IMR-90 (cell line): Measurements from ENCODE around the gene POLR1D. TPM values are rescaled to one million over a fixed set of nuclear protein-coding genes. Genes with fewer than 3 reads are reported as not detected.

Source experiments
- ATAC-seq: fragments of 200-7000 bp; cut with Tn5 transposase; 2 replicates; pipeline ENCODE4 v1.9.1; 2020; ENCODE audit warnings: low read depth, mild to moderate bottlenecking, moderate library complexity
- BruUV-seq: library from RNA; stranded (reverse); fragments of 400-500 nt; replicated peaks from 2 replicates; lab custom pipeline; 2021; lab: Mats Ljungman, UMichigan
- CTCF ChIA-PET: fragments of 300-600 bp; formaldehyde crosslinking; extraction: SDS; loops from one replicate; lab custom pipeline; 2021; ENCODE audit warnings: antibody characterized with exemption; lab: Yijun Ruan, JAX
- POLR2A ChIA-PET: fragments of 300-600 bp; sonication (Branson Sonifier 250); formaldehyde crosslinking; loops from one replicate; lab custom pipeline; 2022; ENCODE audit warnings: antibody characterized with exemption; ENCODE audit not compliant: unreplicated experiment; lab: Charles Lee
- DNase-seq: peaks from one replicate; pipeline ENCODE4 v3.0.0; 2013
- H2AFZ ChIP-seq: replicated peaks from 2 replicates; pipeline ENCODE3; 2013; ENCODE audit warnings: low read length, mild to moderate bottlenecking; ENCODE audit not compliant: poor library complexity
- H2AK5ac ChIP-seq: 2 replicates; pipeline ENCODE4 v1.6.1; 2013; ENCODE audit warnings: low read depth, low read length, inconsistent platforms
- H2AK9ac ChIP-seq: replicated peaks from 2 replicates; pipeline ENCODE3; 2013; ENCODE audit warnings: mild to moderate bottlenecking, low read depth, low read length, moderate library complexity; ENCODE audit not compliant: poor library complexity
- H2BK120ac ChIP-seq: 2 replicates; pipeline ENCODE4 v1.6.1; 2013; ENCODE audit warnings: low read depth, low read length, inconsistent platforms
- H2BK15ac ChIP-seq: 3 replicates; pipeline ENCODE4 v1.6.1; 2013; ENCODE audit warnings: low read depth, low read length, inconsistent platforms
- H2BK20ac ChIP-seq: 2 replicates; pipeline ENCODE4 v1.6.1; 2013; ENCODE audit warnings: low read depth, mild to moderate bottlenecking, inconsistent platforms, low read length, moderate library complexity
- H2BK5ac ChIP-seq: 2 replicates; pipeline ENCODE4 v1.6.1; 2013; ENCODE audit warnings: mild to moderate bottlenecking, low read depth, low read length, inconsistent platforms; ENCODE audit not compliant: poor library complexity, severe bottlenecking
- H3K14ac ChIP-seq: replicated peaks from 2 replicates; pipeline ENCODE4 v1.6.1; 2013; ENCODE audit warnings: low read depth, low read length, inconsistent platforms
- H3K18ac ChIP-seq: 2 replicates; pipeline ENCODE4 v1.6.1; 2013; ENCODE audit warnings: low read depth, low read length, control low read depth
- H3K23ac ChIP-seq: 2 replicates; pipeline ENCODE4 v1.6.1; 2013; ENCODE audit warnings: low read depth, low read length, inconsistent platforms
- H3K27ac ChIP-seq: 2 replicates; pipeline ENCODE4 v1.5.1; 2013; ENCODE audit warnings: mild to moderate bottlenecking, control low read depth, low read length; ENCODE audit not compliant: insufficient read depth
- H3K27me3 ChIP-seq: 2 replicates; pipeline ENCODE4 v1.6.1; 2013; ENCODE audit warnings: low read length; ENCODE audit not compliant: control insufficient read depth, insufficient read depth
- H3K36me3 ChIP-seq: 2 replicates; pipeline ENCODE4 v1.6.1; 2013; ENCODE audit warnings: low read length, mixed read lengths; ENCODE audit not compliant: control insufficient read depth, insufficient read depth
- H3K4ac ChIP-seq: 2 replicates; pipeline ENCODE4 v1.6.1; 2013; ENCODE audit warnings: low read depth, low read length, inconsistent platforms
- H3K4me1 ChIP-seq: 2 replicates; pipeline ENCODE4 v1.6.1; 2013; ENCODE audit warnings: low read length, mixed read lengths; ENCODE audit not compliant: control insufficient read depth, insufficient read depth
- H3K4me2 ChIP-seq: 2 replicates; pipeline ENCODE4 v1.6.1; 2013; ENCODE audit warnings: low read depth, mild to moderate bottlenecking, control low read depth, low read length, moderate library complexity
- H3K4me3 ChIP-seq: 2 replicates; pipeline ENCODE4 v1.5.1; 2013; ENCODE audit warnings: low read depth, mild to moderate bottlenecking, control low read depth, low read length, moderate library complexity; ENCODE audit not compliant: insufficient read depth
- H3K56ac ChIP-seq: 2 replicates; pipeline ENCODE4 v1.6.1; 2013; ENCODE audit warnings: low read length, inconsistent platforms; ENCODE audit not compliant: insufficient read depth; ENCODE audit errors: extremely low read depth
- H3K79me1 ChIP-seq, 2 experiments: 2 replicates each; pipeline ENCODE4 v1.6.1; 2013; ENCODE audit warnings: low read length in 2 of 2, inconsistent platforms in 1 of 2, low read depth in 1 of 2
- H3K9ac ChIP-seq: 2 replicates; pipeline ENCODE4 v1.6.1; 2013; ENCODE audit warnings: low read depth, low read length, control low read depth
- H3K9me1 ChIP-seq: 2 replicates; pipeline ENCODE4 v1.6.1; 2013; ENCODE audit warnings: low read length, inconsistent platforms; ENCODE audit not compliant: insufficient read depth
- H3K9me3 ChIP-seq: 2 replicates; pipeline ENCODE4 v1.6.1; 2013; ENCODE audit warnings: low read length; ENCODE audit not compliant: control insufficient read depth, insufficient read depth
- H4K20me1 ChIP-seq: 2 replicates; pipeline ENCODE4 v1.6.1; 2013; ENCODE audit warnings: low read length, inconsistent platforms; ENCODE audit not compliant: insufficient read depth
- H4K5ac ChIP-seq: 2 replicates; pipeline ENCODE4 v1.6.1; 2013; ENCODE audit warnings: mild to moderate bottlenecking, low read depth, low read length, control low read depth
- H4K8ac ChIP-seq, 2 experiments: 2 replicates each; pipeline ENCODE4 v1.6.1; 2013; ENCODE audit warnings: low read depth in 2 of 2, low read length in 2 of 2, control low read depth in 1 of 2, inconsistent platforms in 1 of 2
- H4K91ac ChIP-seq: 2 replicates; pipeline ENCODE4 v1.6.1; 2013; ENCODE audit warnings: low read depth, low read length, inconsistent platforms; ENCODE audit not compliant: insufficient read depth
- MXI1 ChIP-seq: IDR thresholded peaks from 2 replicates; pipeline ENCODE4 v1.6.1; 2012; ENCODE audit warnings: low read depth, mild to moderate bottlenecking, low read length, moderate library complexity, borderline replicate concordance
- SMC3 ChIP-seq: fragments of 150-350 bp; IDR thresholded peaks from 2 replicates; pipeline ENCODE4 v1.6.1; 2016; ENCODE audit warnings: low read depth, mild to moderate bottlenecking, antibody characterized with exemption, low read length, moderate library complexity
- WGBS, 2 experiments: methylation state at CpG; one replicate each; pipeline versions ENCODE4 v1.1.5 to v1.1.7; 2013; ENCODE audit warnings: missing lambda C conversion rate in 2 of 2; ENCODE audit not compliant: insufficient read length in 1 of 2; ENCODE audit errors: extremely low coverage in 2 of 2; 5-methylcytosine and 5-hydroxymethylcytosine counted together
- dilution Hi-C: fragments of 300-500 bp; cut with HindIII; formaldehyde crosslinking; loops from one replicate; pipeline ENCODE4 v1.14.3; 2018; ENCODE audit warnings: low sequenced_read_pairs; ENCODE audit not compliant: unreplicated experiment
- in situ Hi-C: fragments of 300-500 bp; cut with MboI; formaldehyde crosslinking; loops from 3 replicates; pipeline ENCODE4 v1.14.3; 2019; ENCODE audit warnings: low sequenced_read_pairs, inconsistent platforms, mixed read lengths
- intact Hi-C: fragments of 100-400 bp; cut with micrococcal nuclease; formaldehyde crosslinking; loops from 2 replicates; pipeline ENCODE4 v1.10.0; 2022
- polyA plus RNA-seq, 3 experiments: library from polyadenylated mRNA; depleted of rRNA; stranded (reverse); fragments of >200 nt; gene quantifications; 2 replicates each; pipeline ENCODE4 v1.2.3, GENCODE V29; 2012; ENCODE audit warnings: low replicate concordance in 1 of 3
- total RNA-seq: library from RNA; depleted of rRNA; stranded (reverse); fragments of >200 nt; gene quantifications from 2 replicates; pipeline ENCODE4 v1.2.3, GENCODE V29; 2012
- TF ChIP-seq, protein P1 (sequence below): fragments of 150-350 bp; IDR thresholded peaks from 2 replicates; pipeline ENCODE4 v1.6.1; 2017; ENCODE audit warnings: mild to moderate bottlenecking, antibody characterized with exemption, low read length, low read depth

Gene POLR1D
- total and polyA plus RNA-seq, 2 of the 4 experiments (the other 2 are of a cell fraction) = 65.4 to 110 TPM

DNA sequence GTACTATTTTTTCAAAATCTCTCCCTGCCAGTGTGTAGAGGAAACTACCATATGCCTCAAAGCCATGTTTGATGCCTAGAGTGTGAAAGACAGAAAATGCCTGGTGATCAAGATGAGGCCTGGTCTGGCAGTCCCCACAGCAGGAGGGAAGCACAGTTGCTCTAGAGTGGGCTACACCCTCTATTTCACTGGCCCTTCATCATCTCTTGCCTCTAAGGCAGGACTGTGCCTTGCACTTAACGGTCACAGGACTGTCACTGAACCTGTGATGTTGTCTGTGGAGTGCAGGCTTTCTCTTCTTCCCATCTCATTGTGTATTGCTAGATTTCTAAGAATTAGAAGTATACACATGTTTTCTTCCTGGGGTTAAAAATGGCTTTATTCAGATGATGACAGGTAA, 16.3 kb downstream of the POLR1D start:
- Histone ChIP-seq H4K91ac (no peak overlapping the region), H4K20me1 (peaks cover 24% of the 10 kb centered on the region), H3K36me3 (peaks cover 2% of the 10 kb centered on the region), H2BK5ac (no peak overlapping the region), H3K9me1 (peaks cover 7% of the 10 kb centered on the region), H3K79me1 (peaks cover 31 to 42% of the 10 kb centered on the region in 2 experiments; a peak in 3 of 4 replicates), H3K4me2 (no peak overlapping the region; the same call in 1 of the 2 replicates), H4K8ac (peak overlapping the region in 1 of 2 experiments; percentile 2; a peak in 1 of 4 replicates), H2BK120ac (no peak overlapping the region), H2BK15ac (no peak overlapping the region), H3K9ac (no peak overlapping the region), H3K14ac (no peak overlapping the region), H4K5ac (peak overlapping the region; percentile 64; the same call in 1 of the 2 replicates), H3K18ac (peak overlapping the region; percentile 3; the same call in 1 of the 2 replicates), H3K4me1 (peaks cover 6% of the 10 kb centered on the region), H3K23ac (no peak overlapping the region), H3K27ac (peak overlapping the region; percentile 58; the same call in 1 of the 2 replicates), H3K4me3 (no peak overlapping the region), H2AK5ac (peak overlapping the region; percentile 49; the same call in 1 of the 2 replicates), H3K27me3 (no peaks in the 10 kb centered on the region), H2AK9ac (no peak overlapping the region), H3K56ac (no peak overlapping the region), H2BK20ac (no peak overlapping the region), H2AFZ (no peak overlapping the region), H3K9me3 (no peaks in the 10 kb centered on the region), H3K4ac (no peak overlapping the region)
- DNase-seq (no peak), ATAC-seq (no peak)
- ChIA-PET CTCF (no interaction called here), POLR2A (no interaction called here)
- intact Hi-C loops (no loop called here), dilution Hi-C loops (no loop called here), in situ Hi-C loops (no loop called here)
- BruUV-seq = no TSS peak
- TF ChIP-seq MXI1 = no peak
- TF ChIP-seq SMC3 = no peak
- TF ChIP-seq, protein P1, sequence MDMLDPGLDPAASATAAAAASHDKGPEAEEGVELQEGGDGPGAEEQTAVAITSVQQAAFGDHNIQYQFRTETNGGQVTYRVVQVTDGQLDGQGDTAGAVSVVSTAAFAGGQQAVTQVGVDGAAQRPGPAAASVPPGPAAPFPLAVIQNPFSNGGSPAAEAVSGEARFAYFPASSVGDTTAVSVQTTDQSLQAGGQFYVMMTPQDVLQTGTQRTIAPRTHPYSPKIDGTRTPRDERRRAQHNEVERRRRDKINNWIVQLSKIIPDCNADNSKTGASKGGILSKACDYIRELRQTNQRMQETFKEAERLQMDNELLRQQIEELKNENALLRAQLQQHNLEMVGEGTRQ = no peak
- no CpG with 5 or more reads among the region's 1 CpG for WGBS, 2 experiments
